Measurements from ENCODE around the gene PRAC1.

PRAC1 gene

GRCh38 chr17:48754500-48755261 lies 32.4 kb upstream of the PRAC1 start:
- TF ChIP-seq MAX (IDR thresholded peaks at IDR 0.05) (no peak), NFIC (IDR thresholded peaks at IDR 0.05) (no peak), ZBTB7A (IDR thresholded peaks at IDR 0.05; ENCODE audit: low read depth) (no peak), YY1 (IDR thresholded peaks at IDR 0.05; ENCODE audit: low read depth) (no peak), EP300 (IDR thresholded peaks at IDR 0.05; ENCODE audit: borderline replicate concordance) (no peak)

- no peak for TF ChIP-seq CEBPB (IDR thresholded peaks at IDR 0.05)
- no peak for TF ChIP-seq USF1 (IDR thresholded peaks at IDR 0.05)
- no peak for TF ChIP-seq CREB1 (IDR thresholded peaks at IDR 0.05; ENCODE audit: low read depth)
- TF ChIP-seq EP300 (IDR thresholded peaks at IDR 0.05; ENCODE audit: borderline replicate concordance): no peak
- no peak for TF ChIP-seq ZBTB7A (IDR thresholded peaks at IDR 0.05; ENCODE audit: low read depth)
- no peak for TF ChIP-seq NFIC (IDR thresholded peaks at IDR 0.05)
- TF ChIP-seq EGR1 (IDR thresholded peaks at IDR 0.05): no peak
- no peak for TF ChIP-seq RAD21 (IDR thresholded peaks at IDR 0.05; ENCODE audit: low read depth)
- TF ChIP-seq REST (IDR thresholded peaks at IDR 0.05; ENCODE audit: low read depth): no peak
- TF ChIP-seq YY1 (IDR thresholded peaks at IDR 0.05; ENCODE audit: low read depth): no peak
- TF ChIP-seq TCF12 (IDR thresholded peaks at IDR 0.05; ENCODE audit: low read depth): no peak
These were observed 31.6 kb upstream of the PRAC1 start for GRCh38 chr17:48753794-48754499.

GRCh38 chr17:48752399-48753288 lies 30.3 kb upstream of the PRAC1 start:
- TF ChIP-seq EP300 (IDR thresholded peaks at IDR 0.05; ENCODE audit: borderline replicate concordance): no peak
- no peak for TF ChIP-seq RAD21 (IDR thresholded peaks at IDR 0.05; ENCODE audit: low read depth)
- TF ChIP-seq MAX (IDR thresholded peaks at IDR 0.05): no peak
- no peak for TF ChIP-seq FOXM1 (IDR thresholded peaks at IDR 0.05; ENCODE audit: borderline replicate concordance, low read depth)
- no peak for TF ChIP-seq CREB1 (IDR thresholded peaks at IDR 0.05; ENCODE audit: low read depth)
- no peak for TF ChIP-seq ZBTB7A (IDR thresholded peaks at IDR 0.05; ENCODE audit: low read depth)
- TF ChIP-seq CEBPB (IDR thresholded peaks at IDR 0.05): no peak
- no peak for TF ChIP-seq TAF1 (IDR thresholded peaks at IDR 0.05; ENCODE audit: low read depth)
- no peak for TF ChIP-seq EGR1 (IDR thresholded peaks at IDR 0.05)
- TF ChIP-seq YY1 (IDR thresholded peaks at IDR 0.05; ENCODE audit: low read depth): no peak
- TF ChIP-seq TCF12 (IDR thresholded peaks at IDR 0.05; ENCODE audit: low read depth): no peak
- no peak for TF ChIP-seq REST (IDR thresholded peaks at IDR 0.05; ENCODE audit: low read depth)
- no peak for TF ChIP-seq NFIC (IDR thresholded peaks at IDR 0.05)
- TF ChIP-seq TEAD4 (IDR thresholded peaks at IDR 0.05): no peak
- TF ChIP-seq USF1 (IDR thresholded peaks at IDR 0.05): no peak

GRCh38 chr17:48751733-48752398 lies 29.5 kb upstream of the PRAC1 start:
- no peak for TF ChIP-seq TEAD4 (IDR thresholded peaks at IDR 0.05)

GRCh38 chr17:48751172-48751571 lies 28.9 kb upstream of the PRAC1 start:
- no peak for TF ChIP-seq CREB1 (IDR thresholded peaks at IDR 0.05; ENCODE audit: low read depth)
- no peak for TF ChIP-seq TCF12 (IDR thresholded peaks at IDR 0.05; ENCODE audit: low read depth)
- no peak for TF ChIP-seq EGR1 (IDR thresholded peaks at IDR 0.05)
- no peak for TF ChIP-seq TEAD4 (IDR thresholded peaks at IDR 0.05)
- no peak for TF ChIP-seq RAD21 (IDR thresholded peaks at IDR 0.05; ENCODE audit: low read depth)
- no peak for TF ChIP-seq ZBTB7A (IDR thresholded peaks at IDR 0.05; ENCODE audit: low read depth)
- no peak for TF ChIP-seq YY1 (IDR thresholded peaks at IDR 0.05; ENCODE audit: low read depth)
- no peak for TF ChIP-seq TAF1 (IDR thresholded peaks at IDR 0.05; ENCODE audit: low read depth)
- TF ChIP-seq USF1 (IDR thresholded peaks at IDR 0.05): no peak
- TF ChIP-seq FOXM1 (IDR thresholded peaks at IDR 0.05; ENCODE audit: borderline replicate concordance, low read depth): no peak
- TF ChIP-seq MAX (IDR thresholded peaks at IDR 0.05): no peak
- TF ChIP-seq EP300 (IDR thresholded peaks at IDR 0.05; ENCODE audit: borderline replicate concordance): no peak
- TF ChIP-seq CEBPB (IDR thresholded peaks at IDR 0.05): no peak
- no peak for TF ChIP-seq REST (IDR thresholded peaks at IDR 0.05; ENCODE audit: low read depth)
- TF ChIP-seq NFIC (IDR thresholded peaks at IDR 0.05): no peak
